Ammon's horn (tissue), 1 donor: ENCODE data around the gene ZNF559.
"Not testable (repeated sequence)": the region's sequence is repeated elsewhere in the genome, so short reads cannot be mapped to it uniquely, and the experiment has no call there.

Source experiments
- DNase-seq: peaks from one replicate; pipeline ENCODE4 v3.0.0-alpha.2; 2016; ENCODE audit warnings: low spot score

ZNF559 gene

GRCh38 chr19:9323919-9324583 lies at the start of gene ZNF559:
TSS of gene ZNF559 (plus strand) at chr19:9324179. CDS start at chr19:9338550, 14,371 bp downstream.
- peak; percentile 91 for DNase-seq

- not testable (repeated sequence) for DNase-seq
Observed at GRCh38 chr19:9283485-9283884, 40.5 kb upstream of the ZNF559 start.

GRCh38 chr19:9289231-9289884 lies 34.6 kb upstream of the ZNF559 start:
- DNase-seq, result no peak

GRCh38 chr19:9295411-9295849 lies 28.5 kb upstream of the ZNF559 start:
- no peak for DNase-seq

- DNase-seq, result no peak
Observed at GRCh38 chr19:9296336-9296735, 27.6 kb upstream of the ZNF559 start.

GRCh38 chr19:9306443-9306842 lies 17.5 kb upstream of the ZNF559 start:
- DNase-seq, result no peak

DNA sequence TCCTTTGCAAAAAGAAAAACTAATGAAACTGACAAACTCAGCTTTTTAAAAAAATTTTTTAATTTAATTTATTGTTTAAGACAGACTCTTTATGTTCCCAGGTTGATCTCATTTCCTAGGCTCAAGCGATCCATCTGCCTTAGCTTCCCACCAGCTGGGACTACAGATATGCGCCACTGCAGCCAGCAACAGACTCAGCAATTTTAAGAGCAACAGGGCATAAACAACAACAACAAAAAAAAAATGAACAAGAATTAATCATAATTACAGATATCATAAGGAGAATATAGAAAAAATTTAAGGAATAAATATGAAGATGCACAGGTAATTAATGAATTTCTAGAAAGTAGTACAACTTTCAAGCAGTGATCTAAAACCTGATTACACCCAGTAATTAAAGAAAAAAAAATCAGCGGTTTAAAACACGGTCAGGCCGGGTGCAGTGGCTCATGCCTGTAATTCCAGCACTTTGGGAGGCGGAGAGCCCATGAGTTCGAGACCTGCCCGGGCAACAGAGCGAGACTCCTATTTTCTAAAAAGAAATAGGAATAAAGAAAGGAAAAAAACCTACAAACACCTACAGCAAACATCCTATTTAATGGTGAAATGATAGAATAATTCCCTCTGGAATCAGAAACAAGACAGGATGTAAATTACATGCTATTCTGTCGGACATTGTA lies 15.7 kb upstream of the ZNF559 start:
- no peak for DNase-seq

DNA sequence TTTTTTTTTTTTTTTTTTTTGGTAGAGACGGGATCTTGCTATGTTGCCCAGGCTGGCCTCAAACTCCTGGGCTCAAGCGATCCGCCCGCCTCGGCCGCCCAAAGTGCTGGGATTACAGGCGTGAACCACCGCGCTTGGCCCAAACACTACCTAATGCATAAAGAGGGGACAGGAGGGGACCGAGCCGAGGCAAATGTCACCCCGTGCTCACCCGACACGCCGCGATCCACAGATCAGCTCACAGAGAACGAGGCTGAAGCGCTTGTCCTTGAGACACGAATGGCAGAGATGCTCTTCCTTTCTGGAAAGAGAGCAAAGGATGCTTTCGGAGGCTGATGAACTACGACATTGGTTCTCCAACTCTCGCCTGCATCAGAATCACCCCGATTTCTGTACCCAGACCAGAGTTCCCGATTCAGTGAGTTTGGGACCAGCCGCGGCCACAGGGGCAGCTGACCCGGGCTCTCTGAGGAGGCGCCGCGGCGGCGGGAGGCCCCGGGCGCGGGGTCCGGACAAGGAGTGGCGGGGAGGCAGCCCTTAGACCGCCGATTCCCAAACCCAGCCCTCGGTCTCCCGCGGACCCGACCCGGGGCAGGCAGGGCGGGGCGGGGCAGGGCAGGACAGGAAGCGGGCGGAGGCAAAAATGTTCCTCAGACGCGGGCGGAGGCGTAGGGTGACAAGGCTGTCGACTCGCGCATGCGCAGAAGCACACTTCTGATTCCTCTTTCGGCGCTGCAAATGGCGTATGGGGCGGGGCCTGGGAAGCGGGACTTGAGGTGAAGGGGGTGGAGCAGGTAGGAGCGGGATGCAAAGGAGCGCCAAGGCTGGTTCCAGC lies 14.6 kb upstream of the ZNF559 start, which contains the start of gene ZNF699:
ZNF699 (minus strand) TSS at position 700 of the 835 bp plus-strand sequence. CDS start 4,719 bp downstream, outside the sequence.
- DNase-seq, result peak; percentile 99

DNA sequence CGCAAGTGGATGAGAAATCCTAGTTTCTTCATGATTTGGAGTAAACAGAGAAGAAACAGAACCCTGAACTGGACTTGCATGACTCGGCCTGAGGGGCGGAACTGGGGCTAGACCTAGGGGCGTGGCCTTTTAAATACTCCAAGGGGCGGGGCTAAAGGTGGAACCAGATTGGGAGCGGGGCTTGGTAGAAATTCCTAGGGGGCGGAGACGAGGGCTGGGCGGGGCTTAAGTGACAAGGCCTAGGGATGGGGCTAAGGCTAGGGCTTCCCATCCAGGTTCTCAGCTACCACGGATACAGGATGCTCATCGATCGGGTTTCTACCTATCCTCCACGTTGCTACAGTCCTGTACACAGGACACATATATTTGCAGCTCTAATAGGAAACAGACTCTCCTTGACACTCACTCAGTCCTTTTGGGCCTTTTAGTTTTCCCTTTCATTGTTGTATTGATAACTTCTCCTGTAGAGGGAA lies 14.0 kb upstream of the ZNF559 start:
- peak; percentile 94 for DNase-seq

DNA sequence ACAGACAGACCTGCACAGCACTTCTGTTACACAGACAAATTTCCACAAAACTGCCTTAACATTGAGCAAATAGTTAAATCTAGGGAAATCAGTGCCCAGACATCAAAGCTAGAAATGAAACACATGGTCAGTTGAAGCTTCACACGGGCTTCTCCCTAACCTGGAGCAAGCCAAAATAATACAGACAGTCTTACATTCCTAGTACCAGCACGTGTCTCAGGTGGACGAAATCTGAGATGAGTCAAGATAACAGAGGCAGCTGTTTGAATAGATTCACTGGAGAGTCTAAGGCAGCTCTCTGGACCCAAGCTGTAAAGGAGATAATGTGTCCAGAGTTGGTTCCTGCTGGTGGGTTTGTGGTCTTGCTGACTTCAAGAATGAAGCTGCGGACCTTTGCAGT lies 10.2 kb upstream of the ZNF559 start:
- DNase-seq, result no peak

DNA sequence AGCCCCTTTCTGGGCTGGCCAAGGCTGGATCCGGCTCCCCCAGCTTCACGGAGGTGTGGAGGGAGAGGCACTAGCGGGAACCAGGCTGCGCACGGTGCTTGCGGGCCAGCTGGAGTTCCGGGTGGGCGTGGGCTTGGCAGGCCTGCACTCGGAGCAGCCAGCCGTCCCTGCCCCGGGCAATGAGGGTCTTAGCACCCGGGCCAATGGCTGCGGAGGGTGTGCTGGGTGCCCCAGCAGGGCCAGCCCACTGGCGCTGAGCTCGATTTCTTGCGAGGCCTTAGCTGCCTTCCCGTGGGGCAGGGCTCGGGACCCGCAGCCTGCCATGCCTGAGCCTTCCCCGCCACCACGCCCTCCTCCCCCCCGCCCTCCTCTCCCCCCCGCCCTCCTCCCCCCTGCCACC lies 2.6 kb upstream of the ZNF559 start:
- DNase-seq, result no peak

DNA sequence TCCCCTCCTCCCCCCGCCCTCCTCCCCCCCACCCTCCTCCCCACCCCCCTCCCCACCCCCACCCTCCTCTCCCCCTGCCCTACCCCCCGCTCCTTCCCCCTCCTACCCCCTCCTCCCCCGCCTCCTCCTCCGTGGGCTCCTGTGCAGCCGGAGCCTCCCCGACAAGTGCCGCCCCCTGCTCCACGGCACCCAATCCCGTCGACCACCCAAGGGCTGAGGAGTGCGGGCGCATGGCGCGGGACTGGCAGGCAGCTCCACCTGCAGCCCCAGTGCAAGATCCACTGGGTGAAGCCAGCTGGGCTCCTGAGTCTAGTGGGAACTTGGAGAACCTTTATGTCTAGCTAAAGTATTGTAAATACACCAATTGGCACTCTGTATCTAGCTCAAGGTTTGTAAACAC lies 2.2 kb upstream of the ZNF559 start:
- not testable (repeated sequence) for DNase-seq

DNA sequence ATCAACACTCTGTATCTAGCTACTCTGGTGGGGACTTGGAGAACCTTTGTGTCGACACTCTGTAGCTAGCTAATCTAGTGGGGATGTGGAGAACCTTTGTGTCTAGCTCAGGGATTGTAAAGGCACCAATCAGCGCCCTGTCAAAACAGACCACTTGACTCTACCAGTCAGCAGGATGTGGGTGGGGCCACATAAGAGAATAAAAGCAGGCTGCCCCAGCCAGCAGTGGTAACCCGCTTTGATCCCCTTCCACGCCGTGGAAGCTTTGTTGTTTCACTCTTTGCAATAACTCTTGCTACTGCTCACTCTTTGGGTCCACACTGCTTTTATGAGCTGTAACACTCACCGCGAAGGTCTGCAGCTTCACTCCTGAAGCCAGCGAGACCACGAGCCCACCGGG lies 1.8 kb upstream of the ZNF559 start:
- DNase-seq, result not testable (repeated sequence)

GRCh38 chr19:9323557-9323918 lies 441 bp upstream of the ZNF559 start:
- peak; percentile 86 for DNase-seq

DNA sequence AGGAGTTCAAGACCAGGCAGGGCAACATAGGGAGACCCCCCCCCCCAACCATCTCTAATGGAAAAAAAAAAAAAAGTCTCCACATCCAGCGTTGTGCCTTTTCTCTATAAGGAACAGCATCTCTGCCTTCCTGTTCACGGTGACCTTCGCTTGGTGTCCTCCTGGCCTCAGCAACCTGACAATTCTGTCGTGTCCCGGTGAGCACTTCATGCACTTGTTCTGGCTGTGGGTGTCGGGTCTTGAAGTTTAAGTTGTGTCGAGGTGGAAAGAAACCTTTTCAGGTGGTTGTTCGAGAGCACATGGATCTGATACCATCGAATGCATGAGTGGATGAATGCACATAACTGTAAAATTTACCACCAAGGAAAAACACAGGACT lies 594 bp downstream of the ZNF559 start:
- DNase-seq, result no peak

DNA sequence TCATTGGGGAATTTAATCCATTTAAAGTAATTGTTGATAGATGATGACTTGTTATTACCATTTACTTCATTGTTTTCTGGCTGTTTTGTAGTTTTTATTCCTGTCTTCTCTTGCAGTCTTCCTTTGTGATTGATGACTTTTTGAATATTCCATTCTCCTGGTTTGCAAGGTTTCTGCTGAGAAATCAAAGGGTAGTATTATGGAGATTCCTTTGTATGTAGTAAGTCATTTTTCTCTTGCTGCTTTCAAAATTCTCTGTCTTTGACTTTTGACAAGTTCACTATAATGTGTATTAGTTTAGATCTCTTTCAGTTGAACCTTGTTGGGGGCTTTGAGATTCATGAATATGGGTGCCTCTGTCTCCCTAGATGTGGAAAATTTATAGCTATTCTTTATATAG lies 6.0 kb downstream of the ZNF559 start:
- no peak for DNase-seq

- no peak for DNase-seq
Observed at GRCh38 chr19:9342610-9343304, 18.8 kb downstream of the ZNF559 start.

GRCh38 chr19:9345005-9345404 lies 21.0 kb downstream of the ZNF559 start:
- no peak for DNase-seq

GRCh38 chr19:9348253-9348652 lies 24.3 kb downstream of the ZNF559 start:
- DNase-seq, result no peak

GRCh38 chr19:9348671-9349070 lies 24.7 kb downstream of the ZNF559 start:
- DNase-seq, result no peak

DNA sequence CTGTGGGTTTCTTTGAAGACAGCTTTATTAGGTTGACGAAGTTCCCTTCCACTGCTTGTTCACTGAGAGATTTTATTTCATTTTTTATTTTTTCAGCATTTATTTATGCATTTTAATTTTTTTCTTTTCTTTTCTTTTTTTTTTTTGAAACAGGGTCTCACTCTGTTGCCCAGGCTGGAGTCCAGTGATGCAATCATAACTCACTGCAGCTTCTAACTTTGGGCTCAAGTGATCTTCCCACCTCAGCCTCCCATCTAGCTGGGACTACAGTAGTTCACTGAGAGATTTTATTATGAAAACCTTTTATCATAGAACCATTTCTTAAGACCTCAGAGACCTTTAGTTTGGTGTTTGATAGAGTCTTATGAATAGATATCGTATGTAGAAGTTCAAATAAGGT lies 28.5 kb downstream of the ZNF559 start:
- DNase-seq, result no peak
